ACC112 (cell line): ENCODE results near the gene EDC3.

Source experiments
- H2AFZ ChIP-seq: fragments of 200-600 bp; sonication (generic); one replicate; pipeline ENCODE4 v1.6.0; 2017; ENCODE audit warnings: antibody characterized with exemption, low read length; ENCODE audit not compliant: unreplicated experiment
- H3K27ac ChIP-seq: fragments of 200-600 bp; sonication (generic); 2 replicates; pipeline ENCODE4 v1.5.1; 2014; ENCODE audit warnings: low read depth, mild to moderate bottlenecking, antibody characterized with exemption, low read length, moderate library complexity
- H3K27me3 ChIP-seq: fragments of 200-600 bp; sonication (generic); 2 replicates; pipeline ENCODE4 v1.6.1; 2014; ENCODE audit warnings: mild to moderate bottlenecking, antibody characterized with exemption, low read length, moderate library complexity, mixed read lengths; ENCODE audit not compliant: insufficient read depth
- H3K36me3 ChIP-seq: fragments of 200-600 bp; sonication (generic); 2 replicates; pipeline ENCODE4 v1.6.1; 2016; ENCODE audit warnings: mild to moderate bottlenecking, antibody characterized with exemption, low read length, moderate library complexity, mixed read lengths; ENCODE audit not compliant: insufficient read depth
- H3K4me1 ChIP-seq: fragments of 200-600 bp; sonication (generic); one replicate; pipeline ENCODE4 v1.6.1; 2016; ENCODE audit warnings: low read length, mixed read lengths; ENCODE audit not compliant: insufficient read depth, unreplicated experiment, control insufficient read depth
- H3K4me3 ChIP-seq: fragments of 200-600 bp; sonication (generic); 2 replicates; pipeline ENCODE4 v1.5.1; 2014; ENCODE audit warnings: mild to moderate bottlenecking, low read depth, low read length
- H3K79me2 ChIP-seq: fragments of 200-600 bp; sonication (generic); one replicate; pipeline ENCODE4 v1.6.0; 2016; ENCODE audit warnings: low read length; ENCODE audit not compliant: control insufficient read depth, unreplicated experiment, insufficient read depth

The EDC3 gene

GRCh38 chr15:74653426-74654102 is 42.3 kb downstream of the EDC3 start:
- H3K4me1 ChIP-seq = peaks cover 21% of the 10 kb centered on the region
- H3K27ac ChIP-seq = peak overlapping the region; percentile 16; the same call in 1 of the 2 replicates
- peaks cover 20% of the 10 kb centered on the region for H3K79me2 ChIP-seq
- H2AFZ ChIP-seq = no peak overlapping the region
- no peak overlapping the region for H3K4me3 ChIP-seq
- H3K27me3 ChIP-seq = no peaks in the 10 kb centered on the region
- H3K36me3 ChIP-seq = 0 out of 2 replicates have a peak, but pooled peaks cover 4% of the 10 kb centered on the region

GRCh38 chr15:74651242-74651741 is 44.5 kb downstream of the EDC3 start:
- no peaks in the 10 kb centered on the region for H3K36me3 ChIP-seq
- H2AFZ ChIP-seq = no peak overlapping the region
- peaks cover 14% of the 10 kb centered on the region for H3K4me1 ChIP-seq
- no peak overlapping the region for H3K4me3 ChIP-seq
- no peak overlapping the region for H3K27ac ChIP-seq
- H3K27me3 ChIP-seq = no peaks in the 10 kb centered on the region
- peaks cover 12% of the 10 kb centered on the region for H3K79me2 ChIP-seq

GRCh38 chr15:74648051-74648842 is 47.6 kb downstream of the EDC3 start:
- Histone ChIP-seq H3K4me3 (no peak overlapping the region), H3K36me3 (no peaks in the 10 kb centered on the region), H3K27me3 (no peaks in the 10 kb centered on the region), H3K4me1 (peaks cover 6% of the 10 kb centered on the region), H3K27ac (no peak overlapping the region), H2AFZ (no peak overlapping the region), H3K79me2 (peaks cover 14% of the 10 kb centered on the region)

GRCh38 chr15:74646480-74646879 is 49.3 kb downstream of the EDC3 start:
- no peaks in the 10 kb centered on the region for H3K36me3 ChIP-seq
- H2AFZ ChIP-seq = no peak overlapping the region
- peaks cover 14% of the 10 kb centered on the region for H3K79me2 ChIP-seq
- no peak overlapping the region for H3K4me3 ChIP-seq
- peaks cover 13% of the 10 kb centered on the region for H3K4me1 ChIP-seq
- no peaks in the 10 kb centered on the region for H3K27me3 ChIP-seq
- no peak overlapping the region for H3K27ac ChIP-seq

- H3K79me2 ChIP-seq = peaks cover 8% of the 10 kb centered on the region
- peaks cover 13% of the 10 kb centered on the region for H3K4me1 ChIP-seq
- H3K4me3 ChIP-seq = no peak overlapping the region
- H3K27ac ChIP-seq = no peak overlapping the region
- peaks cover 3% of the 10 kb centered on the region; the same call in 1 of the 2 replicates for H3K36me3 ChIP-seq
- H3K27me3 ChIP-seq = no peaks in the 10 kb centered on the region
- H2AFZ ChIP-seq = no peak overlapping the region
Observed at GRCh38 chr15:74643665-74644204, 52.1 kb downstream of the EDC3 start.

GRCh38 chr15:74642734-74643664 is 52.8 kb downstream of the EDC3 start:
- peaks cover 3% of the 10 kb centered on the region; the same call in 1 of the 2 replicates for H3K36me3 ChIP-seq
- no peak overlapping the region for H3K4me3 ChIP-seq
- peak overlapping the region; percentile 7; the same call in 1 of the 2 replicates for H3K27ac ChIP-seq

GRCh38 chr15:74642348-74642733 is 53.5 kb downstream of the EDC3 start:
- Histone ChIP-seq H3K27me3 (no peaks in the 10 kb centered on the region), H3K79me2 (peaks cover 4% of the 10 kb centered on the region), H3K4me1 (peaks cover 13% of the 10 kb centered on the region), H3K36me3 (peaks cover 3% of the 10 kb centered on the region; the same call in 1 of the 2 replicates), H3K4me3 (no peak overlapping the region), H2AFZ (no peak overlapping the region), H3K27ac (no peak overlapping the region)

More at GRCh38 chr15:74642734-74643664, 52.8 kb downstream of the EDC3 start:
- Histone ChIP-seq H3K79me2 (peaks cover 5% of the 10 kb centered on the region), H2AFZ (no peak overlapping the region), H3K27me3 (no peaks in the 10 kb centered on the region), H3K4me1 (peaks cover 13% of the 10 kb centered on the region)

- H3K79me2 ChIP-seq = peaks cover 2% of the 10 kb centered on the region
- H3K27me3 ChIP-seq = no peaks in the 10 kb centered on the region
- H2AFZ ChIP-seq = no peak overlapping the region
- H3K27ac ChIP-seq = no peak overlapping the region
- peaks cover 3% of the 10 kb centered on the region; the same call in 1 of the 2 replicates for H3K36me3 ChIP-seq
- H3K4me3 ChIP-seq = no peak overlapping the region
- H3K4me1 ChIP-seq = peaks cover 13% of the 10 kb centered on the region
Observed at GRCh38 chr15:74641151-74641550, 54.7 kb downstream of the EDC3 start.

GRCh38 chr15:74636984-74637383 is 58.8 kb downstream of the EDC3 start:
- Histone ChIP-seq H3K4me3 (no peak overlapping the region), H2AFZ (no peak overlapping the region), H3K4me1 (no peaks in the 10 kb centered on the region), H3K27ac (no peak overlapping the region), H3K27me3 (no peaks in the 10 kb centered on the region), H3K79me2 (no peaks in the 10 kb centered on the region), H3K36me3 (peaks cover 3% of the 10 kb centered on the region; the same call in 1 of the 2 replicates)

- no peak overlapping the region for H3K4me3 ChIP-seq
- H3K36me3 ChIP-seq = peaks cover 3% of the 10 kb centered on the region; the same call in 1 of the 2 replicates
- no peaks in the 10 kb centered on the region for H3K79me2 ChIP-seq
- H2AFZ ChIP-seq = no peak overlapping the region
- no peaks in the 10 kb centered on the region for H3K4me1 ChIP-seq
- no peaks in the 10 kb centered on the region for H3K27me3 ChIP-seq
- no peak overlapping the region for H3K27ac ChIP-seq
Observed at GRCh38 chr15:74635228-74635627, 60.6 kb downstream of the EDC3 start.
